IMR-90 (cell line): ENCODE results near the gene LTBP1. TPM values are rescaled to one million over a fixed set of nuclear protein-coding genes. Genes with fewer than 3 reads are reported as not detected.

Experiments
- ATAC-seq: fragments of 200-7000 bp; cut with Tn5 transposase; 2 replicates; pipeline ENCODE4 v1.9.1; 2020; ENCODE audit warnings: low read depth, mild to moderate bottlenecking, moderate library complexity
- BruUV-seq: library from RNA; stranded (reverse); fragments of 400-500 nt; replicated peaks from 2 replicates; lab custom pipeline; 2021; lab: Mats Ljungman, UMichigan
- CTCF ChIA-PET: fragments of 300-600 bp; formaldehyde crosslinking; extraction: SDS; loops from one replicate; lab custom pipeline; 2021; ENCODE audit warnings: antibody characterized with exemption; lab: Yijun Ruan, JAX
- POLR2A ChIA-PET: fragments of 300-600 bp; sonication (Branson Sonifier 250); formaldehyde crosslinking; loops from one replicate; lab custom pipeline; 2022; ENCODE audit warnings: antibody characterized with exemption; ENCODE audit not compliant: unreplicated experiment; lab: Charles Lee
- DNase-seq: peaks from one replicate; pipeline ENCODE4 v3.0.0; 2013
- H2AFZ ChIP-seq: replicated peaks from 2 replicates; pipeline ENCODE3; 2013; ENCODE audit warnings: low read length, mild to moderate bottlenecking; ENCODE audit not compliant: poor library complexity
- H2AK5ac ChIP-seq: 2 replicates; pipeline ENCODE4 v1.6.1; 2013; ENCODE audit warnings: low read depth, low read length, inconsistent platforms
- H2AK9ac ChIP-seq: replicated peaks from 2 replicates; pipeline ENCODE3; 2013; ENCODE audit warnings: mild to moderate bottlenecking, low read depth, low read length, moderate library complexity; ENCODE audit not compliant: poor library complexity
- H2BK120ac ChIP-seq: 2 replicates; pipeline ENCODE4 v1.6.1; 2013; ENCODE audit warnings: low read depth, low read length, inconsistent platforms
- H2BK15ac ChIP-seq: 3 replicates; pipeline ENCODE4 v1.6.1; 2013; ENCODE audit warnings: low read depth, low read length, inconsistent platforms
- H2BK20ac ChIP-seq: 2 replicates; pipeline ENCODE4 v1.6.1; 2013; ENCODE audit warnings: low read depth, mild to moderate bottlenecking, inconsistent platforms, low read length, moderate library complexity
- H2BK5ac ChIP-seq: 2 replicates; pipeline ENCODE4 v1.6.1; 2013; ENCODE audit warnings: mild to moderate bottlenecking, low read depth, low read length, inconsistent platforms; ENCODE audit not compliant: poor library complexity, severe bottlenecking
- H3K14ac ChIP-seq: replicated peaks from 2 replicates; pipeline ENCODE4 v1.6.1; 2013; ENCODE audit warnings: low read depth, low read length, inconsistent platforms
- H3K18ac ChIP-seq: 2 replicates; pipeline ENCODE4 v1.6.1; 2013; ENCODE audit warnings: low read depth, low read length, control low read depth
- H3K23ac ChIP-seq: 2 replicates; pipeline ENCODE4 v1.6.1; 2013; ENCODE audit warnings: low read depth, low read length, inconsistent platforms
- H3K27ac ChIP-seq: 2 replicates; pipeline ENCODE4 v1.5.1; 2013; ENCODE audit warnings: mild to moderate bottlenecking, control low read depth, low read length; ENCODE audit not compliant: insufficient read depth
- H3K27me3 ChIP-seq: 2 replicates; pipeline ENCODE4 v1.6.1; 2013; ENCODE audit warnings: low read length; ENCODE audit not compliant: control insufficient read depth, insufficient read depth
- H3K36me3 ChIP-seq: 2 replicates; pipeline ENCODE4 v1.6.1; 2013; ENCODE audit warnings: low read length, mixed read lengths; ENCODE audit not compliant: control insufficient read depth, insufficient read depth
- H3K4ac ChIP-seq: 2 replicates; pipeline ENCODE4 v1.6.1; 2013; ENCODE audit warnings: low read depth, low read length, inconsistent platforms
- H3K4me1 ChIP-seq: 2 replicates; pipeline ENCODE4 v1.6.1; 2013; ENCODE audit warnings: low read length, mixed read lengths; ENCODE audit not compliant: control insufficient read depth, insufficient read depth
- H3K4me2 ChIP-seq: 2 replicates; pipeline ENCODE4 v1.6.1; 2013; ENCODE audit warnings: low read depth, mild to moderate bottlenecking, control low read depth, low read length, moderate library complexity
- H3K4me3 ChIP-seq: 2 replicates; pipeline ENCODE4 v1.5.1; 2013; ENCODE audit warnings: low read depth, mild to moderate bottlenecking, control low read depth, low read length, moderate library complexity; ENCODE audit not compliant: insufficient read depth
- H3K56ac ChIP-seq: 2 replicates; pipeline ENCODE4 v1.6.1; 2013; ENCODE audit warnings: low read length, inconsistent platforms; ENCODE audit not compliant: insufficient read depth; ENCODE audit errors: extremely low read depth
- H3K79me1 ChIP-seq, 2 experiments: 2 replicates each; pipeline ENCODE4 v1.6.1; 2013; ENCODE audit warnings: low read length in 2 of 2, inconsistent platforms in 1 of 2, low read depth in 1 of 2
- H3K9ac ChIP-seq: 2 replicates; pipeline ENCODE4 v1.6.1; 2013; ENCODE audit warnings: low read depth, low read length, control low read depth
- H3K9me1 ChIP-seq: 2 replicates; pipeline ENCODE4 v1.6.1; 2013; ENCODE audit warnings: low read length, inconsistent platforms; ENCODE audit not compliant: insufficient read depth
- H3K9me3 ChIP-seq: 2 replicates; pipeline ENCODE4 v1.6.1; 2013; ENCODE audit warnings: low read length; ENCODE audit not compliant: control insufficient read depth, insufficient read depth
- H4K20me1 ChIP-seq: 2 replicates; pipeline ENCODE4 v1.6.1; 2013; ENCODE audit warnings: low read length, inconsistent platforms; ENCODE audit not compliant: insufficient read depth
- H4K5ac ChIP-seq: 2 replicates; pipeline ENCODE4 v1.6.1; 2013; ENCODE audit warnings: mild to moderate bottlenecking, low read depth, low read length, control low read depth
- H4K8ac ChIP-seq, 2 experiments: 2 replicates each; pipeline ENCODE4 v1.6.1; 2013; ENCODE audit warnings: low read depth in 2 of 2, low read length in 2 of 2, control low read depth in 1 of 2, inconsistent platforms in 1 of 2
- H4K91ac ChIP-seq: 2 replicates; pipeline ENCODE4 v1.6.1; 2013; ENCODE audit warnings: low read depth, low read length, inconsistent platforms; ENCODE audit not compliant: insufficient read depth
- BHLHE40 ChIP-seq: fragments of 150-350 bp; IDR thresholded peaks from 2 replicates; pipeline ENCODE4 v1.6.1; 2016; ENCODE audit warnings: mild to moderate bottlenecking, low read depth, low read length
- FOS ChIP-seq: fragments of 150-350 bp; IDR thresholded peaks from 2 replicates; pipeline ENCODE4 v1.6.1; 2016; ENCODE audit warnings: low read depth, low read length
- MAFK ChIP-seq: IDR thresholded peaks from 2 replicates; pipeline ENCODE4 v1.6.1; 2012; ENCODE audit warnings: low read depth, low read length, improper control_type of control experiment
- POLR2A ChIP-seq: IDR thresholded peaks from 2 replicates; pipeline ENCODE4 v1.6.1; 2012; ENCODE audit warnings: mild to moderate bottlenecking, low read depth, low read length
- RAD21 ChIP-seq: IDR thresholded peaks from 2 replicates; pipeline ENCODE4 v1.6.1; 2012; ENCODE audit warnings: low read length, improper control_type of control experiment
- RCOR1 ChIP-seq: IDR thresholded peaks from 2 replicates; pipeline ENCODE4 v1.6.1; 2012; ENCODE audit warnings: mild to moderate bottlenecking, low read length, improper control_type of control experiment; ENCODE audit not compliant: insufficient replicate concordance
- RFX5 ChIP-seq: IDR thresholded peaks from 2 replicates; pipeline ENCODE4 v1.8.0; 2012; ENCODE audit warnings: low read depth, mild to moderate bottlenecking, low read length, moderate library complexity
- SMC3 ChIP-seq: fragments of 150-350 bp; IDR thresholded peaks from 2 replicates; pipeline ENCODE4 v1.6.1; 2016; ENCODE audit warnings: low read depth, mild to moderate bottlenecking, antibody characterized with exemption, low read length, moderate library complexity
- WGBS, 2 experiments: methylation state at CpG; one replicate each; pipeline versions ENCODE4 v1.1.5 to v1.1.7; 2013; ENCODE audit warnings: missing lambda C conversion rate in 2 of 2; ENCODE audit not compliant: insufficient read length in 1 of 2; ENCODE audit errors: extremely low coverage in 2 of 2; 5-methylcytosine and 5-hydroxymethylcytosine counted together
- dilution Hi-C: fragments of 300-500 bp; cut with HindIII; formaldehyde crosslinking; loops from one replicate; pipeline ENCODE4 v1.14.3; 2018; ENCODE audit warnings: low sequenced_read_pairs; ENCODE audit not compliant: unreplicated experiment
- in situ Hi-C: fragments of 300-500 bp; cut with MboI; formaldehyde crosslinking; loops from 3 replicates; pipeline ENCODE4 v1.14.3; 2019; ENCODE audit warnings: low sequenced_read_pairs, inconsistent platforms, mixed read lengths
- intact Hi-C: fragments of 100-400 bp; cut with micrococcal nuclease; formaldehyde crosslinking; loops from 2 replicates; pipeline ENCODE4 v1.10.0; 2022
- polyA plus RNA-seq, 3 experiments: library from polyadenylated mRNA; depleted of rRNA; stranded (reverse); fragments of >200 nt; gene quantifications; 2 replicates each; pipeline ENCODE4 v1.2.3, GENCODE V29; 2012; ENCODE audit warnings: low replicate concordance in 1 of 3
- total RNA-seq: library from RNA; depleted of rRNA; stranded (reverse); fragments of >200 nt; gene quantifications from 2 replicates; pipeline ENCODE4 v1.2.3, GENCODE V29; 2012
- TF ChIP-seq, protein P1 (sequence below): conservative IDR thresholded peaks from 2 replicates; pipeline ENCODE4 v1.5.1; 2012; ENCODE audit warnings: mild to moderate bottlenecking, low read depth, low read length, improper control_type of control experiment
- TF ChIP-seq, protein P2 (sequence below): fragments of 150-350 bp; IDR thresholded peaks from 2 replicates; pipeline ENCODE4 v1.6.1; 2017; ENCODE audit warnings: mild to moderate bottlenecking, antibody characterized with exemption, low read length, low read depth
- TF ChIP-seq, protein P3 (sequence below): fragments of 150-350 bp; IDR thresholded peaks from 2 replicates; pipeline ENCODE4 v1.6.1; 2016; ENCODE audit warnings: low read depth, mild to moderate bottlenecking, low read length, moderate library complexity, borderline replicate concordance

Gene LTBP1
- total and polyA plus RNA-seq, 2 of the 4 experiments (the other 2 are of a cell fraction): 235 to 326 TPM

DNA sequence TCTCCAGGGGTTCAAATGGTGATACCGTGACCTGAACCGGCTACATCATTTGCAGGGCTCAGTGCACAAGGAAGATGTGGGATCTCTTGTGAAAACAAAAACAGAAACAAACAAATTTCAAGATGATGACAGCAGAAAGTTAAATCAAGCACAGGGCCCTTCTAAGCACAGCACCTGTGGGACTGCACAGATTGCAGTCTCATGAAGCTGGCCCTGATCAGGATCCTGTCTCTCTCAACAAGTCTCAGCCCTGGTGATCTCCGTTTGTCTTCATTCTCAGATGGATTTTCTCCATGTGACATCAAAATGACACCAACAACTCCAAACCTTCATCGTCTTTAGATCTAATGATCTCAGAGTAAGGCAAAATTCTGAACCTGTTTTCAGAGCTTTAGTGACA is 39.7 kb downstream of the LTBP1 start:
- Histone ChIP-seq H3K27me3 (no peaks in the 10 kb centered on the region), H4K5ac (no peak overlapping the region), H3K27ac (no peak overlapping the region), H4K8ac (no peak overlapping the region), H3K56ac (no peak overlapping the region), H3K4me3 (no peak overlapping the region), H3K4me1 (peaks cover 4% of the 10 kb centered on the region), H3K14ac (no peak overlapping the region), H2BK15ac (no peak overlapping the region), H2BK120ac (no peak overlapping the region), H4K91ac (no peak overlapping the region), H4K20me1 (no peaks in the 10 kb centered on the region; the same call in 1 of the 2 replicates), H3K9me1 (no peaks in the 10 kb centered on the region), H3K18ac (no peak overlapping the region), H2AK9ac (no peak overlapping the region), H3K4me2 (no peak overlapping the region), H3K9me3 (no peaks in the 10 kb centered on the region), H3K79me1 (peaks cover 11 to 42% of the 10 kb centered on the region in 2 experiments; a peak in 3 of 4 replicates), H2AK5ac (no peak overlapping the region), H3K4ac (no peak overlapping the region), H2BK20ac (no peak overlapping the region), H3K9ac (no peak overlapping the region), H3K36me3 (no peaks in the 10 kb centered on the region; the same call in 1 of the 2 replicates), H2AFZ (no peak overlapping the region), H3K23ac (no peak overlapping the region), H2BK5ac (no peak overlapping the region)
- POLR2A ChIA-PET: no interaction called here
- in situ Hi-C loops (no loop called here), dilution Hi-C loops (no loop called here), intact Hi-C loops (no loop called here)
- CTCF ChIA-PET: no interaction called here
- 100% methylated on average over 1 of the region's 4 CpGs; no CpG with 5 or more reads in 1 of the 2 experiments for WGBS, 2 experiments
- no peak for DNase-seq
- BruUV-seq: no TSS peak
- TF ChIP-seq, protein P1, sequence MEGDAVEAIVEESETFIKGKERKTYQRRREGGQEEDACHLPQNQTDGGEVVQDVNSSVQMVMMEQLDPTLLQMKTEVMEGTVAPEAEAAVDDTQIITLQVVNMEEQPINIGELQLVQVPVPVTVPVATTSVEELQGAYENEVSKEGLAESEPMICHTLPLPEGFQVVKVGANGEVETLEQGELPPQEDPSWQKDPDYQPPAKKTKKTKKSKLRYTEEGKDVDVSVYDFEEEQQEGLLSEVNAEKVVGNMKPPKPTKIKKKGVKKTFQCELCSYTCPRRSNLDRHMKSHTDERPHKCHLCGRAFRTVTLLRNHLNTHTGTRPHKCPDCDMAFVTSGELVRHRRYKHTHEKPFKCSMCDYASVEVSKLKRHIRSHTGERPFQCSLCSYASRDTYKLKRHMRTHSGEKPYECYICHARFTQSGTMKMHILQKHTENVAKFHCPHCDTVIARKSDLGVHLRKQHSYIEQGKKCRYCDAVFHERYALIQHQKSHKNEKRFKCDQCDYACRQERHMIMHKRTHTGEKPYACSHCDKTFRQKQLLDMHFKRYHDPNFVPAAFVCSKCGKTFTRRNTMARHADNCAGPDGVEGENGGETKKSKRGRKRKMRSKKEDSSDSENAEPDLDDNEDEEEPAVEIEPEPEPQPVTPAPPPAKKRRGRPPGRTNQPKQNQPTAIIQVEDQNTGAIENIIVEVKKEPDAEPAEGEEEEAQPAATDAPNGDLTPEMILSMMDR: no peak
- TF ChIP-seq POLR2A (no peak), RCOR1 (no peak), BHLHE40 (no peak), RFX5 (no peak), MAFK (no peak), FOS (no peak), SMC3 (no peak), RAD21 (no peak)
- TF ChIP-seq, protein P2, sequence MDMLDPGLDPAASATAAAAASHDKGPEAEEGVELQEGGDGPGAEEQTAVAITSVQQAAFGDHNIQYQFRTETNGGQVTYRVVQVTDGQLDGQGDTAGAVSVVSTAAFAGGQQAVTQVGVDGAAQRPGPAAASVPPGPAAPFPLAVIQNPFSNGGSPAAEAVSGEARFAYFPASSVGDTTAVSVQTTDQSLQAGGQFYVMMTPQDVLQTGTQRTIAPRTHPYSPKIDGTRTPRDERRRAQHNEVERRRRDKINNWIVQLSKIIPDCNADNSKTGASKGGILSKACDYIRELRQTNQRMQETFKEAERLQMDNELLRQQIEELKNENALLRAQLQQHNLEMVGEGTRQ: no peak
- TF ChIP-seq, protein P3, sequence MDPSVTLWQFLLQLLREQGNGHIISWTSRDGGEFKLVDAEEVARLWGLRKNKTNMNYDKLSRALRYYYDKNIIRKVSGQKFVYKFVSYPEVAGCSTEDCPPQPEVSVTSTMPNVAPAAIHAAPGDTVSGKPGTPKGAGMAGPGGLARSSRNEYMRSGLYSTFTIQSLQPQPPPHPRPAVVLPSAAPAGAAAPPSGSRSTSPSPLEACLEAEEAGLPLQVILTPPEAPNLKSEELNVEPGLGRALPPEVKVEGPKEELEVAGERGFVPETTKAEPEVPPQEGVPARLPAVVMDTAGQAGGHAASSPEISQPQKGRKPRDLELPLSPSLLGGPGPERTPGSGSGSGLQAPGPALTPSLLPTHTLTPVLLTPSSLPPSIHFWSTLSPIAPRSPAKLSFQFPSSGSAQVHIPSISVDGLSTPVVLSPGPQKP: no peak
- ATAC-seq: no peak
